ENCODE data around the gene ACP2.

- TF ChIP-seq CTCF (IDR thresholded peaks at IDR 0.05) (no peak), POLR2A (IDR thresholded peaks at IDR 0.05) (no peak)
These were observed 12.7 kb upstream of the ACP2 start for GRCh38 chr11:47261291-47261800.

Measured in testis (tissue), 2 donors.